ENCODE results near the gene TMEM35B.

TMEM35B gene

DNA sequence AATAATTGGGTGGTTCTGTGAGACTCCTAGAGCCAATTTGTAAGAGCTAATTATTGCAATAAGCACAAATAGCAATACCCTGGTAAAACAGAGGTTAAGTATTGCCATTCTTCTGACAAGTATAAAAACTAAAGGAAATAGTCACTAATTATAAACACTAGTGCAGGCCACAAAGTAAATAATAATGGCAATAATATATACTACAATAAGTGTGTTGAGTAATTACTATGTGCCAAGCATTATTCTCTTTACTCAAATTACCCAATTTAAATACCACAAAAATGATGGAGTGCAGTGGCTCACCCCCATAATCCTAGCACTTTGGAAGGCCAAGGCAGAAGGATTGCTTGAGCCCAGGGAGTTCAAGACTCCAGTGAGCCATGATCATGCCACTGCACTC lies 31.3 kb upstream of the TMEM35B start:
- Histone ChIP-seq H3K27ac (ENCODE audit: low read length) (no peak overlapping the region), H3K4me1 (ENCODE audit: insufficient read depth, low read length) (no peaks in the 10 kb centered on the region), H3K9me3 (ENCODE audit: insufficient read depth, low read length, severe bottlenecking) (no peaks in the 10 kb centered on the region), H3K4me2 (ENCODE audit: insufficient read depth, low read length) (no peak overlapping the region), H4K20me1 (ENCODE audit: insufficient read depth, low read length) (no peaks in the 10 kb centered on the region), H2AFZ (ENCODE audit: low read depth, low read length) (no peak overlapping the region), H3K79me2 (ENCODE audit: insufficient read depth, low read length) (no peaks in the 10 kb centered on the region), H3K9ac (ENCODE audit: low read depth, low read length) (no peak overlapping the region), H3K27me3 (ENCODE audit: insufficient read depth, low read length, poor library complexity) (no peaks in the 10 kb centered on the region), H3K4me3 (ENCODE audit: low read depth in 1 of 2, low read length in 2 of 2) (no peak overlapping the region), H3K36me3 (ENCODE audit: insufficient read depth, low read length) (peaks cover 27% of the 10 kb centered on the region)
- ATAC-seq (ENCODE audit: insufficient read depth, low read depth): no peak
- DNase-seq: no peak
- TF ChIP-seq EZH2 (IDR thresholded peaks at IDR 0.05; ENCODE audit: borderline replicate concordance, low read depth, low read length, severe bottlenecking): no peak
- TF ChIP-seq, protein P1, sequence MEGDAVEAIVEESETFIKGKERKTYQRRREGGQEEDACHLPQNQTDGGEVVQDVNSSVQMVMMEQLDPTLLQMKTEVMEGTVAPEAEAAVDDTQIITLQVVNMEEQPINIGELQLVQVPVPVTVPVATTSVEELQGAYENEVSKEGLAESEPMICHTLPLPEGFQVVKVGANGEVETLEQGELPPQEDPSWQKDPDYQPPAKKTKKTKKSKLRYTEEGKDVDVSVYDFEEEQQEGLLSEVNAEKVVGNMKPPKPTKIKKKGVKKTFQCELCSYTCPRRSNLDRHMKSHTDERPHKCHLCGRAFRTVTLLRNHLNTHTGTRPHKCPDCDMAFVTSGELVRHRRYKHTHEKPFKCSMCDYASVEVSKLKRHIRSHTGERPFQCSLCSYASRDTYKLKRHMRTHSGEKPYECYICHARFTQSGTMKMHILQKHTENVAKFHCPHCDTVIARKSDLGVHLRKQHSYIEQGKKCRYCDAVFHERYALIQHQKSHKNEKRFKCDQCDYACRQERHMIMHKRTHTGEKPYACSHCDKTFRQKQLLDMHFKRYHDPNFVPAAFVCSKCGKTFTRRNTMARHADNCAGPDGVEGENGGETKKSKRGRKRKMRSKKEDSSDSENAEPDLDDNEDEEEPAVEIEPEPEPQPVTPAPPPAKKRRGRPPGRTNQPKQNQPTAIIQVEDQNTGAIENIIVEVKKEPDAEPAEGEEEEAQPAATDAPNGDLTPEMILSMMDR (IDR thresholded peaks at IDR 0.05; ENCODE audit: borderline replicate concordance, extremely low read depth, low read length, poor library complexity, severe bottlenecking): no peak

DNA sequence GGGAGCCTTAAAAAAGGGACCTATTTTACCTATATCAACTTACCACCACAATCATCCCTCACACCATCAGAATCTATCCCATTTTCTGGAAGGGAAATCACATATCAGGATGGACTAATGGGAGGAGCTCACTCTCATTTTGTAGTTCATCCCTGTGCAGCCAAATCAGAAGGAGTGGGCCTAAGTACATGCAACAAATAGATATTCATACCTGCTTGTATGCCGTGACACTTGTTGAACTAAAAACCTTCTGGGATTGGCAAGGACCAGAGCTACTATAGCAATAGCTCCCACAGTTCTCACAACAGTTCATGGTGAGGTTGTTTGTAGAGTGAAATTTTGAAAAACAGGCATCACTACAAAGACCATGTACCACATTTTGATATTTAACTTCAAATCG lies 29.3 kb upstream of the TMEM35B start:
- Histone ChIP-seq H3K79me2 (ENCODE audit: insufficient read depth, low read length) (no peaks in the 10 kb centered on the region), H3K27me3 (ENCODE audit: insufficient read depth, low read length, poor library complexity) (no peaks in the 10 kb centered on the region), H3K4me1 (ENCODE audit: insufficient read depth, low read length) (no peaks in the 10 kb centered on the region), H3K27ac (ENCODE audit: low read length) (no peak overlapping the region), H3K9ac (ENCODE audit: low read depth, low read length) (no peak overlapping the region), H3K4me2 (ENCODE audit: insufficient read depth, low read length) (no peak overlapping the region), H3K36me3 (ENCODE audit: insufficient read depth, low read length) (peaks cover 41% of the 10 kb centered on the region), H4K20me1 (ENCODE audit: insufficient read depth, low read length) (no peaks in the 10 kb centered on the region), H3K4me3 (ENCODE audit: low read depth in 1 of 2, low read length in 2 of 2) (no peak overlapping the region), H2AFZ (ENCODE audit: low read depth, low read length) (no peak overlapping the region), H3K9me3 (ENCODE audit: insufficient read depth, low read length, severe bottlenecking) (no peaks in the 10 kb centered on the region)
- TF ChIP-seq, protein P1 (IDR thresholded peaks at IDR 0.05; ENCODE audit: borderline replicate concordance, extremely low read depth, low read length, poor library complexity, severe bottlenecking): no peak
- no peak for TF ChIP-seq EZH2 (IDR thresholded peaks at IDR 0.05; ENCODE audit: borderline replicate concordance, low read depth, low read length, severe bottlenecking)
- ATAC-seq (ENCODE audit: insufficient read depth, low read depth): no peak
- DNase-seq: no peak

DNA sequence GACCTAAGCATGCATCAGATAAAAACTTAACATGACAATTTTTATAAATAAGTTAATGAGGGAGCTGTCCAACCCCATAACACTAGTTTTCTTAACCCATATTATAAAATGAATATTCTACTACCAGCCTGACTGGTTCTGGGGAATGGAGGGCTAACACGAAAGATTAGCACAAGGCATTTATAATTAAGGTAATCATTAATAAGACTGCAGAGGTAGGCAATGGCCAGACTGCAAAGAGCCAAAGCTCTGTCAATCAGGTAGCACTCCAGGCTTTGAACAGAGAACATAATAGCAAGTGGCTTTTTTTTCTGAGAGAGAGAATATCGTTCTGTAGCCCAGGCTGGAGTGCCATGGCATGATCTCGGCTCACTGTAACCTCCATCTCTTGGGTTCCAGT lies 20.6 kb upstream of the TMEM35B start:
- Histone ChIP-seq H4K20me1 (ENCODE audit: insufficient read depth, low read length) (no peaks in the 10 kb centered on the region), H3K27ac (ENCODE audit: low read length) (no peak overlapping the region), H3K27me3 (ENCODE audit: insufficient read depth, low read length, poor library complexity) (no peaks in the 10 kb centered on the region), H3K4me1 (ENCODE audit: insufficient read depth, low read length) (no peaks in the 10 kb centered on the region), H3K36me3 (ENCODE audit: insufficient read depth, low read length) (peaks cover 67% of the 10 kb centered on the region), H3K9ac (ENCODE audit: low read depth, low read length) (no peak overlapping the region), H3K9me3 (ENCODE audit: insufficient read depth, low read length, severe bottlenecking) (no peaks in the 10 kb centered on the region), H3K4me3 (ENCODE audit: low read depth in 1 of 2, low read length in 2 of 2) (no peak overlapping the region), H3K4me2 (ENCODE audit: insufficient read depth, low read length) (no peak overlapping the region), H3K79me2 (ENCODE audit: insufficient read depth, low read length) (no peaks in the 10 kb centered on the region), H2AFZ (ENCODE audit: low read depth, low read length) (no peak overlapping the region)
- no peak for DNase-seq
- ATAC-seq (ENCODE audit: insufficient read depth, low read depth): no peak
- TF ChIP-seq, protein P1 (IDR thresholded peaks at IDR 0.05; ENCODE audit: borderline replicate concordance, extremely low read depth, low read length, poor library complexity, severe bottlenecking): no peak
- TF ChIP-seq EZH2 (IDR thresholded peaks at IDR 0.05; ENCODE audit: borderline replicate concordance, low read depth, low read length, severe bottlenecking): no peak

DNA sequence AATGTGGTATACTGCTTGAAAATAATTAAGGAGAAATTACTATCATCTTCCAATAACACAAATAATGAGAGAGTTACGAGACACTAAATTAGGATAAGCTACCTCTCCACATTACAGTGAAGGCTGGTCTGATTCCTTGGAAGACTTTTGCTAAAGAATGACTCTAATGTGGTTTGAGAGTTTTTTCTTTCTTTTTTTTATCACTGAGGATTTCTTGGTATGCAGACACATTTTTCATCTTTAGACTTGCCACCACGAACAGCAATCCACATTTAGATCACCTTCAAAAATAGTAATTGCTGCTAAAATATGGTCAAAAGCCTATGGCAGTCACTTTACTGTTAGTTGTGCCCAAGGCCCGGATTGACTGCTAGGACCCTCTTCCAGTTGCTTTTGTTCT lies 16.6 kb upstream of the TMEM35B start:
- H2AFZ ChIP-seq (ENCODE audit: low read depth, low read length): no peak overlapping the region
- H3K4me2 ChIP-seq (ENCODE audit: insufficient read depth, low read length): no peak overlapping the region
- no peak overlapping the region for H3K9ac ChIP-seq (ENCODE audit: low read depth, low read length)
- H4K20me1 ChIP-seq (ENCODE audit: insufficient read depth, low read length): no peaks in the 10 kb centered on the region
- peaks cover 61% of the 10 kb centered on the region; the same call in 1 of the 2 replicates for H3K36me3 ChIP-seq (ENCODE audit: insufficient read depth, low read length)
- no peaks in the 10 kb centered on the region for H3K79me2 ChIP-seq (ENCODE audit: insufficient read depth, low read length)
- ATAC-seq (ENCODE audit: insufficient read depth, low read depth) (no peak), DNase-seq (no peak)
- no peaks in the 10 kb centered on the region for H3K4me1 ChIP-seq (ENCODE audit: insufficient read depth, low read length)
- H3K27ac ChIP-seq (ENCODE audit: low read length): no peak overlapping the region
- H3K4me3 ChIP-seq (ENCODE audit: low read depth in 1 of 2, low read length in 2 of 2): no peak overlapping the region
- TF ChIP-seq EZH2 (IDR thresholded peaks at IDR 0.05; ENCODE audit: borderline replicate concordance, low read depth, low read length, severe bottlenecking): no peak
- TF ChIP-seq, protein P1 (IDR thresholded peaks at IDR 0.05; ENCODE audit: borderline replicate concordance, extremely low read depth, low read length, poor library complexity, severe bottlenecking): no peak
- no peaks in the 10 kb centered on the region for H3K27me3 ChIP-seq (ENCODE audit: insufficient read depth, low read length, poor library complexity)
- H3K9me3 ChIP-seq (ENCODE audit: insufficient read depth, low read length, severe bottlenecking): no peaks in the 10 kb centered on the region

Measured in DND-41 (cell line).